AG09319 (cell line): ENCODE measurements around the gene PDE7B.
"Not testable (repeated sequence)": the region's sequence is repeated elsewhere in the genome, so short reads cannot be mapped to it uniquely, and the experiment has no call there.

ENCODE experiments used
- DNase-seq: peaks from one replicate; pipeline ENCODE4 v3.0.0-alpha.2; 2010; ENCODE audit warnings: low read depth; ENCODE audit errors: extremely low read depth
- TF ChIP-seq, protein P1 (sequence below): IDR thresholded peaks from 2 replicates; pipeline ENCODE4 v1.5.1; 2011; ENCODE audit warnings: low read depth, mild to moderate bottlenecking, inconsistent platforms, low read length, moderate library complexity

The PDE7B gene

DNA sequence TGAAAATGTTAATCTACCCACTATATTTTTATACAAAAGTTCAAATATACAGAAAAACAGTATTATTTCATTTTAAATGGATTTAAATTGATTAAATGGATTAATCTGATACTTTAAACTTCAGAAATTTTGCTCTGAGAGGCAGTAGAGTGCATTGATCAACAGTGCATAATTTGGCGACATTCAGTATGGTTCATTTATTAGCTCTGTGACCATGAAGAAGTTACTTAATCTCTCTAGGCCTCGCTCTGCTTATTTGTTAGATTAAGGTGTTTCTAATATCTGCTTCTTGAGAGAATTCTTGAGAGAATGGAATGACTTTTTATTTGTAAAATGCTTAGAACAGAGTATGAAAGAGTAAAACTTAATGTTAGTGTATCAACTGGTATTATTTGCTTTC lies 8.9 kb downstream of the PDE7B start:
- TF ChIP-seq, protein P1, sequence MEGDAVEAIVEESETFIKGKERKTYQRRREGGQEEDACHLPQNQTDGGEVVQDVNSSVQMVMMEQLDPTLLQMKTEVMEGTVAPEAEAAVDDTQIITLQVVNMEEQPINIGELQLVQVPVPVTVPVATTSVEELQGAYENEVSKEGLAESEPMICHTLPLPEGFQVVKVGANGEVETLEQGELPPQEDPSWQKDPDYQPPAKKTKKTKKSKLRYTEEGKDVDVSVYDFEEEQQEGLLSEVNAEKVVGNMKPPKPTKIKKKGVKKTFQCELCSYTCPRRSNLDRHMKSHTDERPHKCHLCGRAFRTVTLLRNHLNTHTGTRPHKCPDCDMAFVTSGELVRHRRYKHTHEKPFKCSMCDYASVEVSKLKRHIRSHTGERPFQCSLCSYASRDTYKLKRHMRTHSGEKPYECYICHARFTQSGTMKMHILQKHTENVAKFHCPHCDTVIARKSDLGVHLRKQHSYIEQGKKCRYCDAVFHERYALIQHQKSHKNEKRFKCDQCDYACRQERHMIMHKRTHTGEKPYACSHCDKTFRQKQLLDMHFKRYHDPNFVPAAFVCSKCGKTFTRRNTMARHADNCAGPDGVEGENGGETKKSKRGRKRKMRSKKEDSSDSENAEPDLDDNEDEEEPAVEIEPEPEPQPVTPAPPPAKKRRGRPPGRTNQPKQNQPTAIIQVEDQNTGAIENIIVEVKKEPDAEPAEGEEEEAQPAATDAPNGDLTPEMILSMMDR = no peak
- DNase-seq = no peak

DNA sequence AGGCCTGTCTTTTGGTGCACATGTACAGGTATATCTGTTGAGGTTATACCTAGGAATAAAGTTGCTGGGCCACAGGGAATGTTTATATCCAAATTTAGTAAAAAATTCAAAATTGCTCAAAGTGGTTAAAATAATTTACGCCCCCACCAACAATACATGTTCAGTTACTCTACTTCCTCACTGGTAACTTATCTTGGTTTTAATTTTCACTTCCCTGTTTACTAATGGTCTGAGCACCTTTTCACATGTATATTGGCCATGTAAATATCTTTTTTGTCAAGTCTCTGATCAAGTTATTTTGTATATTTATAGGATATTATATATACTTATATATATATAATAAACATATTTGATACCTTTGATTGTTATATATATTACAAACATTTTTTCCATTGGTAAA lies 9.7 kb downstream of the PDE7B start:
- TF ChIP-seq, protein P1 = no peak

DNA sequence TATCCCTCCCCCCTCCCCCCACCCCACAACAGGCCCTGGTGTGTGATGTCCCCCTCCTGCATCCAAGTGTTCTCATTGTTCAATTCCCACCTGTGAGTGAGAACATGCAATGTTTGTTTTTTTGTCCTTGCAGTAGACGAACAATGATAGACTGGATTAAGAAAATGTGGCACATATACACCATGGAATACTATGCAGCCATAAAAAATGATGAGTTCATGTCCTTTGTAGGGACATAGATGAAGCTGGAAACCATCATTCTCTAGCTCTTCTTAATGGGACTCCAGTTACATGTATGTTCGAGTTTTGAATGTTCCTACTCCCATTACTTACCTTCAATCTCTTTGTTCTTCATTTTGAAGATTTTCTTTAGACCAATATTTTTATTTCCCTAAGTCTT lies 13.4 kb downstream of the PDE7B start:
- DNase-seq = not testable (repeated sequence)

More for the DNA sequence above, 9.7 kb downstream of the PDE7B start:
- DNase-seq = no peak

DNA sequence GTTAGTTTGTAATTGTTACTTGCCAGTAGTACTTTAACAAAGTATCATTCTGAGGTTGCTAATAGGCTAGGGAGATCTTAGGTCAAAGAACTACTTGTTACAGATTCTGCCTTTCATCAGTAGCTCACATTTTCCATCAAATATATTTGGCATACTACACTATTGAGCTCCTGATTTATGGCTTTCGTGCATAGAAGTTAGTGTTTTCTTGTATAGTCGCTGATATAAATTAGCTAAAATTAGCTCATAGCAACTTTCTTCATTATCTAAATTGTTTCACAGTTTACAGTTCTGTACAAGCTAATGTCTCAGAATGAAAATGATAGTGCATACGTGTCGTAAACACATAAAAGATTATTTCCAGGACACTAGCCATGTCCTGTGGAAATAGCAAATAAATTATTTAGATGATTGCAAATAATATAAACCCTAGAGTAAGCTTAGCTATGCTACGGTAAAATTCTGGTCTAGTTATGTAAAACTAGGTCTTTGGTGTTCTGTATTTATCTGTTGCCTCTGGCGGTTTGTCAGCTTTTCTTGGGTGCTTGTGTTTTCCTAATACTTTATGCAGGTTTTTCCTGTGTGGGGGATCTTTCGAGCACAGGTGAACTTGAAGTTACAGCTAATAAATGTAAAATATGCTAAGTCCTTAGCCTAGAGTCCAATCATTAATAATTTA lies 15.1 kb downstream of the PDE7B start:
- DNase-seq = no peak
- TF ChIP-seq, protein P1 = no peak

DNA sequence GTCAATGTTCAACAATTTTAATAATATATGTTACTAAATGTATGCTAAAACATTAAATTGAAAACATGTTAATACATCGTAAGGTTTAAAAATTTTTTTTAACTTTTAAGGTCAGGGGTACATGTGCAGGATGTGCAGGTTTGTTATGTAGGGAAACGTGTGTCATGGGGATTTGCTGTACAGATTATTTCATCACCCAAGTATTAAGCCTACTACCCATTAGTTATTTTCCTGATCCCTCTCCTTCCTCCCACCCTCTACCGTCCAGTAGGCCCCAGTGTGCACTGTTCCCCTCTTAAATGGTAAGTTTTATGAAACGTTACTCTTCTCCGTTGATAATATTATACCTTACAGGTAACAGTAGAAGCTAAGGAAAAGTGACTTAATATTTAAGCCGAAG lies 15.8 kb downstream of the PDE7B start:
- TF ChIP-seq, protein P1 = no peak

DNA sequence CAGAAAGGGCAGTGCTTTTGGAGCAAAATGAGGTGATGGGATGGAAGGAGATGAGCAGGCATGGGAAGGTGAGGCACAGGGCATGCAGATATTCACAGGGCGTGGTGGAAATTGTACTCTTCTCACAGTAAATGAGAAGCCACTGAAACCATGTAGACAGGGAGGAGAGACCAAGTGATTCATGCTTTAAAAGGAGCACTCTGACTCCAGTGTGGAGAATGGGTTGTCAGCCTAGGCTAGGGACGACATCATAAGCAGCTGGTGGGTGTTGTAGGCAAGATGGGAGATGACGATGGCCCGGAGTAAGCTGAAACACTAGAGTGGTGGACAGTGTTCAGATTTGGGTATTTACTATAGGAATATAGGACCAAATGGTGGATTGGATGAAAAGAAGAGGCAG lies 18.4 kb downstream of the PDE7B start:
- DNase-seq = no peak
- TF ChIP-seq, protein P1 = no peak

More for the DNA sequence above, 15.8 kb downstream of the PDE7B start:
- no peak for DNase-seq

DNA sequence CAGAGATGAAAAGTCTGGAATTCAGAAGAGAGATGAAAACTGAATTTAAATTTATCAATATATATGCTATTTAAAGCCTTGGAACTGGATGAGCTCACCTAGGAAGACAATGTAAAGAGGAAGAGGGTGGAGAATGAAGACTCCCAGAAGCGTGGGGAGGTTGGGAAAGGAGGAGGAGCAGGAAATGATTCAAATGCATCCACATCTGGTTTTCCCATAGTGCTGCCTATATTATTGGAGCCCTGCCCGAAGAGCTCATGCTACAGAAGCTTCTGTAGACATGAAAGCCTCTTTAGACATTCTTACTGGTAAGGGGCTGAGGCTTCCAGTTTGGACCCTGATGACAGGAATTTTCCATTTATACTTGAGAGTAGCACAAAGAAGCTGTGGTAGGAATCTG lies 19.2 kb downstream of the PDE7B start:
- no peak for DNase-seq
- TF ChIP-seq, protein P1 = no peak

DNA sequence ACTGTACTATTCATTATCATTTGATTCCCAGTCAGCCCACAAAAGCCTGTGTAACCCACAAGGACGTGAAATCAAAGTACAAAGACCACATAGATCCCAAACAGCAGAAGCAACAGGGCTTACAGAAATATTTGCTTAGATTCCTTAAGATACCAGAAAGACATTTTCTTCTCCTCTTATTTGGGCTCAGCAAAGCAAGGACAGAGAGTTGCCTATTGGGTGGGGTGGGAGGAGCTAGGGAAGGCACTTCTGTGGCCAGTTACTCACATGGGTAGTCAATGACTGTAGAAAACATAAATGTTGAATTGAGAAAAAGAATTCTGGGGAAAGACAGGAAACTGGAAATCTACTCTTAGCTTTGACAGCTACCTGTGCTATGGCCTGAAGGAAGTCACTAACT lies 19.8 kb downstream of the PDE7B start:
- TF ChIP-seq, protein P1 = no peak
- DNase-seq = no peak
